HCT116 (cell line): ENCODE measurements around the gene MAPK8IP3. TPM values are rescaled to one million over a fixed set of nuclear protein-coding genes. Genes with fewer than 3 reads are reported as not detected.

Source experiments
- ATAC-seq: fragments of 200-7000 bp; cut with Tn5 transposase; 2 replicates; pipeline ENCODE4 v1.9.1; 2020; ENCODE audit warnings: mild to moderate bottlenecking, moderate library complexity
- BruUV-seq: library from RNA; stranded (reverse); fragments of 400-500 nt; replicated peaks from 2 replicates; lab custom pipeline; 2021; lab: Mats Ljungman, UMichigan
- CTCF ChIA-PET: fragments of 300-600 bp; sonication (Branson Sonifier 250); formaldehyde crosslinking; loops from one replicate; lab custom pipeline; 2021; ENCODE audit warnings: antibody characterized with exemption; lab: Charles Lee
- POLR2A ChIA-PET: fragments of 300-600, 350-600 bp; sonication (Branson Sonifier 250); formaldehyde crosslinking; loops from one replicate; lab custom pipeline; 2021; ENCODE audit warnings: antibody characterized with exemption; lab: Charles Lee
- RAD21 ChIA-PET, 2 experiments: fragments of 300-600 bp; sonication (Branson Sonifier 250); formaldehyde crosslinking; loops; one replicate each; lab custom pipeline; 2023; ENCODE audit warnings: low total read pairs in 2 of 2; ENCODE audit not compliant: uncharacterized antibody in 2 of 2, unreplicated experiment in 2 of 2, low non-redundant PET in 1 of 2; lab: Charles Lee
- DNase-seq: peaks from one replicate; pipeline ENCODE4 v3.0.0-alpha.2; 2010; ENCODE audit warnings: low read depth, low spot score
- H2AFZ ChIP-seq: fragments of 200-600 bp; shearing (Covaris generic), sonication (generic); 2 replicates; pipeline ENCODE4 v1.6.1; 2017; ENCODE audit warnings: low read depth, mixed run types, mixed read lengths, antibody characterized with exemption, low read length; ENCODE audit not compliant: poor library complexity, severe bottlenecking
- H3K27ac ChIP-seq: 2 replicates; pipeline ENCODE4 v1.5.1; 2012; ENCODE audit warnings: low read depth, low read length
- H3K27me3 ChIP-seq: fragments of 200-600 bp; sonication (generic); 2 replicates; pipeline ENCODE4 v1.6.1; 2016; ENCODE audit warnings: mixed run types, low read length, mixed read lengths; ENCODE audit not compliant: insufficient read depth
- H3K36me3 ChIP-seq, 2 experiments: fragments of 200-500 bp in 1 of 2; fragments of 200-600 bp in 1 of 2; sonication (Bioruptor generic) in 1 of 2; sonication (generic) in 1 of 2; 2 replicates each; pipeline versions ENCODE4 v1.5.1 to v1.6.1; 2014 to 2016; ENCODE audit warnings: low read length in 2 of 2, inconsistent platforms in 1 of 2, mixed read lengths in 1 of 2, mixed run types in 1 of 2; ENCODE audit not compliant: insufficient read depth in 2 of 2, control insufficient read depth in 1 of 2
- H3K4me1 ChIP-seq, 2 experiments: fragments of 200-600 bp in 1 of 2; sonication (generic) in 1 of 2; 2 replicates each; pipeline versions ENCODE4 v1.5.1 to v1.6.1; 2012 to 2017; ENCODE audit warnings: low read length in 2 of 2, inconsistent platforms in 1 of 2, mild to moderate bottlenecking in 1 of 2, mixed read lengths in 1 of 2, mixed run types in 1 of 2, moderate library complexity in 1 of 2; ENCODE audit not compliant: insufficient read depth in 2 of 2, control insufficient read depth in 1 of 2
- H3K4me2 ChIP-seq: fragments of 200-600 bp; sonication (generic); 2 replicates; pipeline ENCODE4 v1.6.1; 2017; ENCODE audit warnings: mixed run types, low read length, mixed read lengths
- H3K4me3 ChIP-seq, 2 experiments: fragments of 200-600 bp in 1 of 2; sonication (generic) in 1 of 2; replicated peaks in 1 of 2; 2 replicates each; pipeline ENCODE4 v1.5.1; 2011 to 2016; ENCODE audit warnings: low read length in 2 of 2, control low read depth in 1 of 2, low read depth in 1 of 2, mild to moderate bottlenecking in 1 of 2, mixed read lengths in 1 of 2, mixed run types in 1 of 2
- H3K79me2 ChIP-seq: fragments of 200-600 bp; sonication (generic); 2 replicates; pipeline ENCODE4 v1.6.1; 2017; ENCODE audit warnings: mild to moderate bottlenecking, mixed run types, low read length, moderate library complexity, mixed read lengths; ENCODE audit not compliant: insufficient read depth
- H3K9ac ChIP-seq: fragments of 200-600 bp; sonication (generic); 2 replicates; pipeline ENCODE4 v1.6.1; 2016; ENCODE audit warnings: low read length, mixed read lengths
- H3K9me2 ChIP-seq: fragments of 200-600 bp; sonication (generic), shearing (Covaris generic); 2 replicates; pipeline ENCODE4 v1.6.1; 2017; ENCODE audit warnings: mixed run types, mild to moderate bottlenecking, moderate library complexity; ENCODE audit not compliant: insufficient read depth
- H3K9me3 ChIP-seq, 2 experiments: fragments of 200-500 bp in 1 of 2; fragments of 200-600 bp in 1 of 2; sonication (Bioruptor generic) in 1 of 2; sonication (generic) in 1 of 2; 2 replicates each; pipeline ENCODE4 v1.6.1; 2014 to 2017; ENCODE audit warnings: low read length in 2 of 2, mixed read lengths in 2 of 2, inconsistent platforms in 1 of 2, low read depth in 1 of 2, mild to moderate bottlenecking in 1 of 2, mixed run types in 1 of 2, moderate library complexity in 1 of 2; ENCODE audit not compliant: control insufficient read depth in 1 of 2, insufficient read depth in 1 of 2
- H4K20me1 ChIP-seq: fragments of 200-600 bp; sonication (generic), shearing (Covaris generic); 2 replicates; pipeline ENCODE4 v1.6.1; 2017; ENCODE audit warnings: mixed run types, mild to moderate bottlenecking, moderate library complexity; ENCODE audit not compliant: insufficient read depth
- CTCF ChIP-seq, 3 experiments: fragments of 200-600 bp in 1 of 3; sonication (generic) in 1 of 3; IDR thresholded peaks in 2 of 3; conservative IDR thresholded peaks in 1 of 3; 2 replicates each; pipeline ENCODE4 v1.5.1; 2012 to 2017; ENCODE audit warnings: low read depth in 2 of 3, low read length in 2 of 3, antibody characterized with exemption in 1 of 3, borderline replicate concordance in 1 of 3, control low read depth in 1 of 3, mild to moderate bottlenecking in 1 of 3, mixed read lengths in 1 of 3, mixed run types in 1 of 3, moderate library complexity in 1 of 3; ENCODE audit not compliant: insufficient read depth in 1 of 3
- MAX ChIP-seq: IDR thresholded peaks from 2 replicates; pipeline ENCODE4 v1.6.1; 2012
- POLR2A ChIP-seq: IDR thresholded peaks from 2 replicates; pipeline ENCODE4 v1.7.0; 2011; ENCODE audit warnings: borderline replicate concordance; ENCODE audit not compliant: insufficient read depth, insufficient read length; ENCODE audit errors: extremely low read depth
- RAD21 ChIP-seq: IDR thresholded peaks from 2 replicates; pipeline ENCODE4 v1.6.1; 2012; ENCODE audit warnings: low read depth, mild to moderate bottlenecking
- SRF ChIP-seq: IDR thresholded peaks from 2 replicates; pipeline ENCODE4 v1.6.1; 2012; ENCODE audit warnings: low read depth
- intact Hi-C: fragments of 100-400 bp; cut with micrococcal nuclease; formaldehyde crosslinking; loops from 2 replicates; pipeline ENCODE4 v1.10.0; 2022
- total RNA-seq: library from RNA; stranded (reverse); gene quantifications from one replicate; pipeline ENCODE4 v1.2.1, GENCODE V29; 2021; ENCODE audit not compliant: unreplicated experiment

Gene MAPK8IP3
- total RNA-seq, 1 experiment from 2014 or later: 75.3 TPM

- H3K4me1 ChIP-seq: peaks cover 47 to 56% of the 10 kb centered on the region in 2 experiments
- H3K4me3 ChIP-seq: no peak overlapping the region
- no peaks in the 10 kb centered on the region for H3K27me3 ChIP-seq
- ChIA-PET POLR2A (interaction anchor here (0.8 to 1.0 kb wide), 2 partner anchors 42 to 47 kb away, joined by 3 read pairs; no protein-coding TSS in a partner anchor), RAD21 (interaction anchor here in 1 of 2 experiments (0.7 kb wide), 1 partner anchor 44 kb away, joined by 3 read pairs; no protein-coding TSS in a partner anchor), CTCF (interaction anchor here (1.0 to 1.3 kb wide), 4 partner anchors 10 to 360 kb away, joined by 3 to 6 read pairs (median 4); partner anchors contain the start of gene UQCC4)
- no peak overlapping the region for H2AFZ ChIP-seq
- no TSS peak for BruUV-seq
- peak overlapping the region; percentile 34 for H3K9ac ChIP-seq
- H3K4me2 ChIP-seq: peak overlapping the region; percentile 59
- no peaks in the 10 kb centered on the region; the same call in 1 of the 2 replicates for H4K20me1 ChIP-seq
- peaks cover 55% of the 10 kb centered on the region for H3K79me2 ChIP-seq
- H3K9me2 ChIP-seq: no peaks in the 10 kb centered on the region
- H3K36me3 ChIP-seq: peaks cover 0 to 4% of the 10 kb centered on the region in 2 experiments; a peak in 2 of 4 replicates
- no peaks in the 10 kb centered on the region for H3K9me3 ChIP-seq
- ATAC-seq: peak; percentile 43
- intact Hi-C loops: no loop called here
- no peak for DNase-seq
- TF ChIP-seq POLR2A (no peak), RAD21 (peak; percentile 70), CTCF (IDR thresholded peaks at IDR 0.05 in 2 of 3, conservative IDR thresholded peaks at IDR 0.05 in 1 of 3; ENCODE audit: borderline replicate concordance in 1 of 3, insufficient read depth in 1 of 3, low read depth in 2 of 3, low read length in 2 of 3) (peak; percentile 49 to 82 (median 78); a peak in 5 of 6 replicates), MAX (no peak), SRF (no peak)
- H3K27ac ChIP-seq: peak overlapping the region; percentile 70
Measured at GRCh38 chr16:1723450-1724147, 17.6 kb downstream of the MAPK8IP3 start.
